Astrocyte (in vitro differentiated cells and primary cell): ENCODE measurements around the gene SIGLEC15. TPM values are rescaled to one million over a fixed set of nuclear protein-coding genes. Genes with fewer than 3 reads are reported as not detected.

Experiments
- DNase-seq: peaks from one replicate; pipeline ENCODE4 v3.0.0-alpha.2; 2010; ENCODE audit warnings: low read depth
- FAIRE-seq: peaks from 2 replicates; lab custom pipeline; 2011; peaks lifted over from hg19 to GRCh38; lab: Jason Lieb, UNC
- H2AFZ ChIP-seq: 2 replicates; pipeline ENCODE4 v1.6.0; 2012; ENCODE audit warnings: low read depth, low read length, inconsistent platforms
- H3K27ac ChIP-seq: 2 replicates; pipeline ENCODE4 v1.5.1; 2011; ENCODE audit warnings: low read depth, low read length, inconsistent platforms
- H3K27me3 ChIP-seq: 2 replicates; pipeline ENCODE4 v1.6.0; 2011; ENCODE audit warnings: low read length, inconsistent platforms; ENCODE audit not compliant: insufficient read depth
- H3K36me3 ChIP-seq: 2 replicates; pipeline ENCODE4 v1.5.1; 2011; ENCODE audit warnings: low read length, inconsistent platforms; ENCODE audit not compliant: insufficient read depth
- H3K4me1 ChIP-seq: 2 replicates; pipeline ENCODE4 v1.5.1; 2011; ENCODE audit warnings: low read length, inconsistent platforms; ENCODE audit not compliant: insufficient read depth
- H3K4me2 ChIP-seq: 2 replicates; pipeline ENCODE4 v1.6.0; 2012; ENCODE audit warnings: low read length, inconsistent platforms
- H3K4me3 ChIP-seq: 2 replicates; pipeline ENCODE4 v1.5.1; 2011; ENCODE audit warnings: low read depth, mild to moderate bottlenecking, low read length, inconsistent platforms; ENCODE audit not compliant: insufficient read depth
- H3K79me2 ChIP-seq: 2 replicates; pipeline ENCODE4 v1.6.0; 2012; ENCODE audit warnings: mild to moderate bottlenecking, low read length, inconsistent platforms; ENCODE audit not compliant: insufficient read depth
- H3K9ac ChIP-seq: 2 replicates; pipeline ENCODE4 v1.6.0; 2012; ENCODE audit warnings: mild to moderate bottlenecking, low read length, inconsistent platforms
- H3K9me3 ChIP-seq: 2 replicates; pipeline ENCODE4 v1.5.1; 2012; ENCODE audit warnings: low read depth, mild to moderate bottlenecking, low read length, inconsistent platforms; ENCODE audit not compliant: insufficient read depth
- H4K20me1 ChIP-seq: 2 replicates; pipeline ENCODE4 v1.6.0; 2012; ENCODE audit warnings: low read length, inconsistent platforms; ENCODE audit not compliant: insufficient read depth
- H3K27ac Mint-ChIP-seq: one replicate; pipeline ENCODE4 v1.8.0; 2021; ENCODE audit warnings: mild to moderate bottlenecking, mixed read lengths; ENCODE audit not compliant: unreplicated experiment
- H3K27me3 Mint-ChIP-seq: one replicate; pipeline ENCODE4 v1.8.0; 2021; ENCODE audit warnings: low read depth, mixed read lengths; ENCODE audit not compliant: unreplicated experiment
- H3K36me3 Mint-ChIP-seq: one replicate; pipeline ENCODE4 v1.8.0; 2021; ENCODE audit warnings: low read depth, mixed read lengths; ENCODE audit not compliant: unreplicated experiment
- H3K4me1 Mint-ChIP-seq: one replicate; pipeline ENCODE4 v1.8.0; 2021; ENCODE audit warnings: low read depth, mixed read lengths; ENCODE audit not compliant: unreplicated experiment
- H3K4me3 Mint-ChIP-seq: one replicate; pipeline ENCODE4 v1.8.0; 2021; ENCODE audit warnings: mild to moderate bottlenecking, moderate library complexity, mixed read lengths; ENCODE audit not compliant: unreplicated experiment
- H3K9me3 Mint-ChIP-seq: one replicate; pipeline ENCODE4 v1.8.0; 2021; ENCODE audit warnings: mild to moderate bottlenecking, mixed read lengths; ENCODE audit not compliant: unreplicated experiment
- CTCF ChIP-seq: IDR thresholded peaks from 2 replicates; pipeline ENCODE4 v1.5.1; 2011; ENCODE audit warnings: low read depth, mild to moderate bottlenecking, inconsistent platforms, low read length, moderate library complexity; ENCODE audit not compliant: insufficient read depth
- EZH2 ChIP-seq: IDR thresholded peaks from 2 replicates; pipeline ENCODE4 v1.6.1; 2012; ENCODE audit warnings: mild to moderate bottlenecking, low read length, inconsistent platforms; ENCODE audit not compliant: insufficient read depth
- total RNA-seq: library from RNA; stranded (reverse); gene quantifications from 2 replicates; pipeline ENCODE4 v1.2.1, GENCODE V29; 2021

SIGLEC15 gene
- total RNA-seq, 1 donor from 2014 or later: 0.27 TPM

DNA sequence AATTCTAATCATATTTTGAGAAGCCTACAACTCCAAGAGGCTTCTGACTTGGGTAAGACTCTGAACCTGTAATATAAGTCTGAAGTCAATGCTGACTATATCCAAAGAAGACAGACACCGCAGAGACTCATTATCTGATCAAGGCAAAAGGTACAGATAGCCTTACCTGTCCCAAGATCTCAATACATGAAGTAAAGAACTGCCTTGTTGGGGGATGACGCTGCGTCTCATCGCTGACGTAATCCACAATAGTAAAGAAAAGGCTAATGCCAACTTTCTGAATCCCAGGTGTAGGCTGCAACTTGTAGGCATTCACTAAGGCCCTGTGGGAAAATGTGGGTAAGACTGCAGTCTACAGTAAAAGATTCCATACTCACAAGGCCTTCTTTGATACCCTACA, 62.1 kb downstream of the SIGLEC15 start:
- no peak overlapping the region for H3K4me3 ChIP-seq
- H3K79me2 ChIP-seq: no peaks in the 10 kb centered on the region
- Mint-ChIP-seq H3K4me3 (no peak overlapping the region), H3K4me1 (no peaks in the 10 kb centered on the region), H3K27ac (no peak overlapping the region), H3K9me3 (no peaks in the 10 kb centered on the region), H3K27me3 (no peaks in the 10 kb centered on the region), H3K36me3 (peaks cover 7% of the 10 kb centered on the region)
- TF ChIP-seq CTCF: no peak
- TF ChIP-seq EZH2: no peak
- FAIRE-seq: no peak
- H4K20me1 ChIP-seq: no peaks in the 10 kb centered on the region
- H3K9ac ChIP-seq: no peak overlapping the region
- peaks cover 34% of the 10 kb centered on the region for H3K36me3 ChIP-seq
- no peak overlapping the region for H2AFZ ChIP-seq
- no peaks in the 10 kb centered on the region for H3K4me1 ChIP-seq
- H3K27ac ChIP-seq: no peak overlapping the region
- H3K27me3 ChIP-seq: no peaks in the 10 kb centered on the region
- no peak overlapping the region for H3K4me2 ChIP-seq
- DNase-seq: no peak
- H3K9me3 ChIP-seq: no peaks in the 10 kb centered on the region

- H2AFZ ChIP-seq: no peak overlapping the region
- no peaks in the 10 kb centered on the region for H3K27me3 Mint-ChIP-seq
- no peaks in the 10 kb centered on the region for H3K9me3 Mint-ChIP-seq
- no peak overlapping the region for H3K4me3 ChIP-seq
- DNase-seq (no peak), FAIRE-seq (no peak)
- no peaks in the 10 kb centered on the region for H3K4me1 ChIP-seq
- no peak overlapping the region for H3K27ac Mint-ChIP-seq
- H3K36me3 Mint-ChIP-seq: peaks cover 4% of the 10 kb centered on the region
- H3K4me2 ChIP-seq: no peak overlapping the region
- H3K4me3 Mint-ChIP-seq: no peak overlapping the region
- no peaks in the 10 kb centered on the region for H4K20me1 ChIP-seq
- H3K27me3 ChIP-seq: no peaks in the 10 kb centered on the region
- H3K36me3 ChIP-seq: peaks cover 25% of the 10 kb centered on the region
- TF ChIP-seq EZH2 (no peak), CTCF (no peak)
- no peaks in the 10 kb centered on the region for H3K79me2 ChIP-seq
- H3K9ac ChIP-seq: no peak overlapping the region
- H3K27ac ChIP-seq: no peak overlapping the region
- H3K9me3 ChIP-seq: no peaks in the 10 kb centered on the region
- no peaks in the 10 kb centered on the region for H3K4me1 Mint-ChIP-seq
Measured at GRCh38 chr18:45889419-45890064, 64.1 kb downstream of the SIGLEC15 start.

DNA sequence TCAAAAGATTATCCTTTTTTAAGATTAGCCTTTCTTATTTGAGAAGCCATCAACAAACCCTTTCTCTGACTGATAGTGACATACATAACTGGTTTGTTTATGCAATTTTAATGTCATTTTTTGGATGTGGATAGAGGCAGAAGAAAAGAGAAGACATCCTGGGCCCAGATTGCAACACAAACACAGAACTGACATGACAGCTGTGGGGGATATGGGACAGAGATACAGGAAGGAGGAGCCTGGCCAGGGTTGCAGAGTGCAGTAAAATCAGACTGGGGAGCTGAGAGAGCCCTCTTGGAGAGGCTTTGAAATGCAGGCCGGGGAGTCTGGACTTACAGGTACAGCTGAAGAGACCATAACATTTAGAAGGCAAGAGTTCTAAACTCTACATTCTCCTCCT, 65.1 kb downstream of the SIGLEC15 start:
- TF ChIP-seq EZH2 (no peak), CTCF (no peak)

More for the DNA sequence above, 65.1 kb downstream of the SIGLEC15 start:
- FAIRE-seq: no peak
- Histone ChIP-seq H3K4me2 (no peak overlapping the region), H3K4me3 (no peak overlapping the region), H3K79me2 (no peaks in the 10 kb centered on the region), H3K27ac (no peak overlapping the region), H3K36me3 (peaks cover 24% of the 10 kb centered on the region), H4K20me1 (no peaks in the 10 kb centered on the region), H3K4me1 (no peaks in the 10 kb centered on the region), H3K9me3 (no peaks in the 10 kb centered on the region), H2AFZ (no peak overlapping the region), H3K27me3 (no peaks in the 10 kb centered on the region), H3K9ac (no peak overlapping the region)
- Mint-ChIP-seq H3K27me3 (no peaks in the 10 kb centered on the region), H3K9me3 (no peaks in the 10 kb centered on the region), H3K4me1 (no peaks in the 10 kb centered on the region), H3K27ac (no peak overlapping the region), H3K36me3 (peaks cover 4% of the 10 kb centered on the region), H3K4me3 (no peak overlapping the region)
- no peak for DNase-seq
